ENCODE measurements around the gene CCDC175. TPM values are rescaled to one million over a fixed set of nuclear protein-coding genes. Genes with fewer than 3 reads are reported as not detected.

The CCDC175 gene
- total RNA-seq, 1 experiment from 2014 or later, result not detected

- no peaks in the 10 kb centered on the region for H3K27me3 ChIP-seq (ENCODE audit: insufficient read depth, low read length)
- no peak overlapping the region for H3K4me2 ChIP-seq (ENCODE audit: low read length)
- H3K27ac ChIP-seq (ENCODE audit: low read depth, low read length), result no peak overlapping the region
- no peak overlapping the region for H3K4me3 ChIP-seq (replicated peaks in 1 of 2; ENCODE audit: low read depth in 1 of 2, low read length in 2 of 2)
- BruUV-seq (replicated peaks), result no TSS peak
- ChIA-PET CTCF (no interaction called here), POLR2A (no interaction called here), RAD21 (ENCODE audit: low non-redundant PET in 1 of 2, low total read pairs in 2 of 2, uncharacterized antibody in 2 of 2, unreplicated experiment in 2 of 2) (no interaction called here)
- no peak for DNase-seq (ENCODE audit: low read depth, low spot score)
- no peaks in the 10 kb centered on the region for H3K9me2 ChIP-seq (ENCODE audit: insufficient read depth)
- H2AFZ ChIP-seq (ENCODE audit: low read depth, low read length, poor library complexity, severe bottlenecking), result no peak overlapping the region
- H3K36me3 ChIP-seq (ENCODE audit: control insufficient read depth in 1 of 2, insufficient read depth in 2 of 2, low read length in 2 of 2), result no peaks in the 10 kb centered on the region
- TF ChIP-seq TCF7L2 (IDR thresholded peaks at IDR 0.05; ENCODE audit: borderline replicate concordance, extremely low read depth, insufficient read depth, insufficient read length) (no peak), YY1 (IDR thresholded peaks at IDR 0.05; ENCODE audit: extremely low read depth, insufficient replicate concordance, low read depth, low read length) (no peak), SIN3A (IDR thresholded peaks at IDR 0.05; ENCODE audit: low read depth) (no peak), EZH2phosphoT487 (IDR thresholded peaks at IDR 0.05; ENCODE audit: borderline replicate concordance) (no peak), ELF1 (IDR thresholded peaks at IDR 0.05; ENCODE audit: borderline replicate concordance, low read depth) (no peak), ATF3 (IDR thresholded peaks at IDR 0.05) (no peak), JUND (IDR thresholded peaks at IDR 0.05) (no peak), RAD21 (IDR thresholded peaks at IDR 0.05; ENCODE audit: low read depth) (no peak), EZH2 (IDR thresholded peaks at IDR 0.05) (no peak), SRF (IDR thresholded peaks at IDR 0.05; ENCODE audit: low read depth) (no peak), POLR2A (IDR thresholded peaks at IDR 0.05; ENCODE audit: borderline replicate concordance, extremely low read depth, insufficient read depth, insufficient read length) (no peak), CEBPB (IDR thresholded peaks at IDR 0.05; ENCODE audit: low read depth) (no peak), FOSL1 (IDR thresholded peaks at IDR 0.05; ENCODE audit: low read depth) (no peak), POLR2AphosphoS5 (IDR thresholded peaks at IDR 0.05; ENCODE audit: low read depth, low read length) (no peak), ZNF274 (IDR thresholded peaks at IDR 0.05; ENCODE audit: low read depth, low read length) (no peak)
- TF ChIP-seq, protein P1, sequence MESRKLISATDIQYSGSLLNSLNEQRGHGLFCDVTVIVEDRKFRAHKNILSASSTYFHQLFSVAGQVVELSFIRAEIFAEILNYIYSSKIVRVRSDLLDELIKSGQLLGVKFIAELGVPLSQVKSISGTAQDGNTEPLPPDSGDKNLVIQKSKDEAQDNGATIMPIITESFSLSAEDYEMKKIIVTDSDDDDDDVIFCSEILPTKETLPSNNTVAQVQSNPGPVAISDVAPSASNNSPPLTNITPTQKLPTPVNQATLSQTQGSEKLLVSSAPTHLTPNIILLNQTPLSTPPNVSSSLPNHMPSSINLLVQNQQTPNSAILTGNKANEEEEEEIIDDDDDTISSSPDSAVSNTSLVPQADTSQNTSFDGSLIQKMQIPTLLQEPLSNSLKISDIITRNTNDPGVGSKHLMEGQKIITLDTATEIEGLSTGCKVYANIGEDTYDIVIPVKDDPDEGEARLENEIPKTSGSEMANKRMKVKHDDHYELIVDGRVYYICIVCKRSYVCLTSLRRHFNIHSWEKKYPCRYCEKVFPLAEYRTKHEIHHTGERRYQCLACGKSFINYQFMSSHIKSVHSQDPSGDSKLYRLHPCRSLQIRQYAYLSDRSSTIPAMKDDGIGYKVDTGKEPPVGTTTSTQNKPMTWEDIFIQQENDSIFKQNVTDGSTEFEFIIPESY (IDR thresholded peaks at IDR 0.05; ENCODE audit: extremely low read depth, insufficient replicate concordance, low read length), result no peak
- TF ChIP-seq, protein P2, sequence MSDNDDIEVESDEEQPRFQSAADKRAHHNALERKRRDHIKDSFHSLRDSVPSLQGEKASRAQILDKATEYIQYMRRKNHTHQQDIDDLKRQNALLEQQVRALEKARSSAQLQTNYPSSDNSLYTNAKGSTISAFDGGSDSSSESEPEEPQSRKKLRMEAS (IDR thresholded peaks at IDR 0.05), result no peak
- TF ChIP-seq, protein P3, sequence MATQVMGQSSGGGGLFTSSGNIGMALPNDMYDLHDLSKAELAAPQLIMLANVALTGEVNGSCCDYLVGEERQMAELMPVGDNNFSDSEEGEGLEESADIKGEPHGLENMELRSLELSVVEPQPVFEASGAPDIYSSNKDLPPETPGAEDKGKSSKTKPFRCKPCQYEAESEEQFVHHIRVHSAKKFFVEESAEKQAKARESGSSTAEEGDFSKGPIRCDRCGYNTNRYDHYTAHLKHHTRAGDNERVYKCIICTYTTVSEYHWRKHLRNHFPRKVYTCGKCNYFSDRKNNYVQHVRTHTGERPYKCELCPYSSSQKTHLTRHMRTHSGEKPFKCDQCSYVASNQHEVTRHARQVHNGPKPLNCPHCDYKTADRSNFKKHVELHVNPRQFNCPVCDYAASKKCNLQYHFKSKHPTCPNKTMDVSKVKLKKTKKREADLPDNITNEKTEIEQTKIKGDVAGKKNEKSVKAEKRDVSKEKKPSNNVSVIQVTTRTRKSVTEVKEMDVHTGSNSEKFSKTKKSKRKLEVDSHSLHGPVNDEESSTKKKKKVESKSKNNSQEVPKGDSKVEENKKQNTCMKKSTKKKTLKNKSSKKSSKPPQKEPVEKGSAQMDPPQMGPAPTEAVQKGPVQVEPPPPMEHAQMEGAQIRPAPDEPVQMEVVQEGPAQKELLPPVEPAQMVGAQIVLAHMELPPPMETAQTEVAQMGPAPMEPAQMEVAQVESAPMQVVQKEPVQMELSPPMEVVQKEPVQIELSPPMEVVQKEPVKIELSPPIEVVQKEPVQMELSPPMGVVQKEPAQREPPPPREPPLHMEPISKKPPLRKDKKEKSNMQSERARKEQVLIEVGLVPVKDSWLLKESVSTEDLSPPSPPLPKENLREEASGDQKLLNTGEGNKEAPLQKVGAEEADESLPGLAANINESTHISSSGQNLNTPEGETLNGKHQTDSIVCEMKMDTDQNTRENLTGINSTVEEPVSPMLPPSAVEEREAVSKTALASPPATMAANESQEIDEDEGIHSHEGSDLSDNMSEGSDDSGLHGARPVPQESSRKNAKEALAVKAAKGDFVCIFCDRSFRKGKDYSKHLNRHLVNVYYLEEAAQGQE (IDR thresholded peaks at IDR 0.05; ENCODE audit: low read depth), result no peak
- TF ChIP-seq, protein P4, sequence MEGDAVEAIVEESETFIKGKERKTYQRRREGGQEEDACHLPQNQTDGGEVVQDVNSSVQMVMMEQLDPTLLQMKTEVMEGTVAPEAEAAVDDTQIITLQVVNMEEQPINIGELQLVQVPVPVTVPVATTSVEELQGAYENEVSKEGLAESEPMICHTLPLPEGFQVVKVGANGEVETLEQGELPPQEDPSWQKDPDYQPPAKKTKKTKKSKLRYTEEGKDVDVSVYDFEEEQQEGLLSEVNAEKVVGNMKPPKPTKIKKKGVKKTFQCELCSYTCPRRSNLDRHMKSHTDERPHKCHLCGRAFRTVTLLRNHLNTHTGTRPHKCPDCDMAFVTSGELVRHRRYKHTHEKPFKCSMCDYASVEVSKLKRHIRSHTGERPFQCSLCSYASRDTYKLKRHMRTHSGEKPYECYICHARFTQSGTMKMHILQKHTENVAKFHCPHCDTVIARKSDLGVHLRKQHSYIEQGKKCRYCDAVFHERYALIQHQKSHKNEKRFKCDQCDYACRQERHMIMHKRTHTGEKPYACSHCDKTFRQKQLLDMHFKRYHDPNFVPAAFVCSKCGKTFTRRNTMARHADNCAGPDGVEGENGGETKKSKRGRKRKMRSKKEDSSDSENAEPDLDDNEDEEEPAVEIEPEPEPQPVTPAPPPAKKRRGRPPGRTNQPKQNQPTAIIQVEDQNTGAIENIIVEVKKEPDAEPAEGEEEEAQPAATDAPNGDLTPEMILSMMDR (IDR thresholded peaks at IDR 0.05 in 2 of 3, conservative IDR thresholded peaks at IDR 0.05 in 1 of 3; ENCODE audit: borderline replicate concordance in 1 of 3, insufficient read depth in 1 of 3, low read depth in 2 of 3, low read length in 2 of 3), result no peak
- no peaks in the 10 kb centered on the region for H3K9me3 ChIP-seq (ENCODE audit: control insufficient read depth in 1 of 2, insufficient read depth in 1 of 2, low read depth in 1 of 2, low read length in 2 of 2)
- intact Hi-C loops (cut with micrococcal nuclease), result no loop called here
- ATAC-seq, result no peak
- no peaks in the 10 kb centered on the region for H3K4me1 ChIP-seq (ENCODE audit: control insufficient read depth in 1 of 2, insufficient read depth in 2 of 2, low read length in 2 of 2)
- no peaks in the 10 kb centered on the region for H4K20me1 ChIP-seq (ENCODE audit: insufficient read depth)
- H3K9ac ChIP-seq (ENCODE audit: low read length), result no peak overlapping the region
- no peaks in the 10 kb centered on the region for H3K79me2 ChIP-seq (ENCODE audit: insufficient read depth, low read length)
Measured at GRCh38 chr14:59540852-59541251, 35.8 kb downstream of the CCDC175 start.

All from HCT116 (cell line).